Embryonic facial prominence (tissue), 1 donor: ENCODE data around the gene HOXB7.

ENCODE experiments used
- DNase-seq: peaks from one replicate; pipeline ENCODE4 v3.0.0-alpha.2; 2016; ENCODE audit errors: extremely low spot score

The HOXB7 gene

GRCh38 chr17:48623583-48623982, 12.8 kb upstream of the HOXB7 start:
- DNase-seq: no peak

GRCh38 chr17:48622857-48623256, 12.0 kb upstream of the HOXB7 start:
- DNase-seq: no peak

GRCh38 chr17:48621410-48622392, 10.9 kb upstream of the HOXB7 start:
- DNase-seq: no peak

- DNase-seq: no peak
Measured at GRCh38 chr17:48620461-48621139, 9.8 kb upstream of the HOXB7 start.

- DNase-seq: no peak
Measured at GRCh38 chr17:48619826-48620449, 9.1 kb upstream of the HOXB7 start.

- peak; percentile 55 for DNase-seq
Measured at GRCh38 chr17:48618256-48618896, 7.6 kb upstream of the HOXB7 start.

- no peak for DNase-seq
Measured at GRCh38 chr17:48617471-48618255, 6.8 kb upstream of the HOXB7 start.

GRCh38 chr17:48616717-48617470, 6.1 kb upstream of the HOXB7 start:
- no peak for DNase-seq

GRCh38 chr17:48615963-48616716, 5.3 kb upstream of the HOXB7 start:
- DNase-seq: no peak

GRCh38 chr17:48615047-48615962, 4.5 kb upstream of the HOXB7 start, which contains the start of gene HOXB8:
HOXB8 (minus strand) TSS chr17:48615292; CDS start chr17:48614704, 588 bp downstream.
- no peak for DNase-seq

- no peak for DNase-seq
Measured at GRCh38 chr17:48613862-48614694, 3.3 kb upstream of the HOXB7 start.

GRCh38 chr17:48612854-48613691, 2.3 kb upstream of the HOXB7 start:
- no peak for DNase-seq

- DNase-seq: no peak
Measured at GRCh38 chr17:48612456-48612853, 1.6 kb upstream of the HOXB7 start.

GRCh38 chr17:48611681-48612455, 1.1 kb upstream of the HOXB7 start:
- DNase-seq: no peak

- no peak for DNase-seq
Measured at GRCh38 chr17:48611213-48611612, 396 bp upstream of the HOXB7 start.

- no peak for DNase-seq
Measured at GRCh38 chr17:48609759-48610281, 997 bp downstream of the HOXB7 start.
